ENCODE data around the gene DCAF12.

DCAF12 gene

GRCh38 chr9:34089311-34089710, 37.2 kb downstream of the DCAF12 start:
- Histone ChIP-seq H3K4me2 (ENCODE audit: low read length) (no peak overlapping the region), H3K27ac (no peak overlapping the region), H3K9me3 (ENCODE audit: control insufficient read depth, low read length) (no peaks in the 10 kb centered on the region), H3K27me3 (ENCODE audit: control insufficient read depth, insufficient read depth, low read length) (no peaks in the 10 kb centered on the region), H3K4me1 (no peaks in the 10 kb centered on the region), H3K36me3 (ENCODE audit: control insufficient read depth, insufficient read depth, low read length) (no peaks in the 10 kb centered on the region), H3K79me2 (no peaks in the 10 kb centered on the region), H3K9ac (no peak overlapping the region), H2AFZ (no peak overlapping the region), H3K4me3 (ENCODE audit: low read depth, low read length) (no peak overlapping the region)
- no peak for TF ChIP-seq CTCF (IDR thresholded peaks at IDR 0.05)

- no peaks in the 10 kb centered on the region for H3K4me1 ChIP-seq
- no peak overlapping the region for H3K4me2 ChIP-seq (ENCODE audit: low read length)
- H3K27ac ChIP-seq, result no peak overlapping the region
- no peak for TF ChIP-seq CTCF (IDR thresholded peaks at IDR 0.05)
- no peak overlapping the region for H3K9ac ChIP-seq
- no peak overlapping the region for H3K4me3 ChIP-seq (ENCODE audit: low read depth, low read length)
- no peaks in the 10 kb centered on the region for H3K27me3 ChIP-seq (ENCODE audit: control insufficient read depth, insufficient read depth, low read length)
- H2AFZ ChIP-seq, result no peak overlapping the region
- H3K9me3 ChIP-seq (ENCODE audit: control insufficient read depth, low read length), result no peaks in the 10 kb centered on the region
- H3K36me3 ChIP-seq (ENCODE audit: control insufficient read depth, insufficient read depth, low read length), result no peaks in the 10 kb centered on the region
- H3K79me2 ChIP-seq, result no peaks in the 10 kb centered on the region
These were observed 39.1 kb downstream of the DCAF12 start for GRCh38 chr9:34087370-34087769.

- no peaks in the 10 kb centered on the region for H3K4me1 ChIP-seq
- H3K9ac ChIP-seq, result no peak overlapping the region
- no peaks in the 10 kb centered on the region for H3K9me3 ChIP-seq (ENCODE audit: control insufficient read depth, low read length)
- no peak overlapping the region for H3K27ac ChIP-seq
- no peak overlapping the region for H3K4me3 ChIP-seq (ENCODE audit: low read depth, low read length)
- H3K79me2 ChIP-seq, result no peaks in the 10 kb centered on the region
- no peaks in the 10 kb centered on the region for H3K27me3 ChIP-seq (ENCODE audit: control insufficient read depth, insufficient read depth, low read length)
- TF ChIP-seq CTCF (IDR thresholded peaks at IDR 0.05), result no peak
- no peaks in the 10 kb centered on the region for H3K36me3 ChIP-seq (ENCODE audit: control insufficient read depth, insufficient read depth, low read length)
- H2AFZ ChIP-seq, result no peak overlapping the region
- H3K4me2 ChIP-seq (ENCODE audit: low read length), result no peak overlapping the region
These were observed 39.6 kb downstream of the DCAF12 start for GRCh38 chr9:34086864-34087263.

- H3K36me3 ChIP-seq (ENCODE audit: control insufficient read depth, insufficient read depth, low read length), result no peaks in the 10 kb centered on the region
- H3K27me3 ChIP-seq (ENCODE audit: control insufficient read depth, insufficient read depth, low read length), result no peaks in the 10 kb centered on the region
- H3K79me2 ChIP-seq, result no peaks in the 10 kb centered on the region
- no peaks in the 10 kb centered on the region for H3K4me1 ChIP-seq
- TF ChIP-seq CTCF (IDR thresholded peaks at IDR 0.05), result no peak
- no peaks in the 10 kb centered on the region for H3K9me3 ChIP-seq (ENCODE audit: control insufficient read depth, low read length)
- no peak overlapping the region for H3K9ac ChIP-seq
- no peak overlapping the region for H2AFZ ChIP-seq
- H3K4me2 ChIP-seq (ENCODE audit: low read length), result no peak overlapping the region
- no peak overlapping the region for H3K27ac ChIP-seq
- H3K4me3 ChIP-seq (ENCODE audit: low read depth, low read length), result no peak overlapping the region
These were observed 40.7 kb downstream of the DCAF12 start for GRCh38 chr9:34085581-34086500.

- H3K36me3 ChIP-seq (ENCODE audit: control insufficient read depth, insufficient read depth, low read length), result no peaks in the 10 kb centered on the region
- no peak for TF ChIP-seq CTCF (IDR thresholded peaks at IDR 0.05)
- no peak overlapping the region for H2AFZ ChIP-seq
- H3K9ac ChIP-seq, result no peak overlapping the region
- no peak overlapping the region for H3K4me3 ChIP-seq (ENCODE audit: low read depth, low read length)
- no peak overlapping the region for H3K4me2 ChIP-seq (ENCODE audit: low read length)
- no peak overlapping the region for H3K27ac ChIP-seq
- no peaks in the 10 kb centered on the region for H3K27me3 ChIP-seq (ENCODE audit: control insufficient read depth, insufficient read depth, low read length)
- no peaks in the 10 kb centered on the region for H3K9me3 ChIP-seq (ENCODE audit: control insufficient read depth, low read length)
- no peaks in the 10 kb centered on the region for H3K79me2 ChIP-seq
- no peaks in the 10 kb centered on the region for H3K4me1 ChIP-seq
These were observed 41.9 kb downstream of the DCAF12 start for GRCh38 chr9:34084562-34084961.
